Kidney capillary endothelial cell (primary cell): ENCODE results near the gene UQCRH.
A peak's percentile ranks its signal among the peaks of the same experiment; 100 is the strongest.
"Not testable (repeated sequence)": the region's sequence is repeated elsewhere in the genome, so short reads cannot be mapped to it uniquely, and the experiment has no call there.

Experiments
- DNase-seq: peaks from one replicate; pipeline ENCODE4 v3.0.0-alpha.2; 2018; ENCODE audit warnings: low spot score

Gene UQCRH

DNA sequence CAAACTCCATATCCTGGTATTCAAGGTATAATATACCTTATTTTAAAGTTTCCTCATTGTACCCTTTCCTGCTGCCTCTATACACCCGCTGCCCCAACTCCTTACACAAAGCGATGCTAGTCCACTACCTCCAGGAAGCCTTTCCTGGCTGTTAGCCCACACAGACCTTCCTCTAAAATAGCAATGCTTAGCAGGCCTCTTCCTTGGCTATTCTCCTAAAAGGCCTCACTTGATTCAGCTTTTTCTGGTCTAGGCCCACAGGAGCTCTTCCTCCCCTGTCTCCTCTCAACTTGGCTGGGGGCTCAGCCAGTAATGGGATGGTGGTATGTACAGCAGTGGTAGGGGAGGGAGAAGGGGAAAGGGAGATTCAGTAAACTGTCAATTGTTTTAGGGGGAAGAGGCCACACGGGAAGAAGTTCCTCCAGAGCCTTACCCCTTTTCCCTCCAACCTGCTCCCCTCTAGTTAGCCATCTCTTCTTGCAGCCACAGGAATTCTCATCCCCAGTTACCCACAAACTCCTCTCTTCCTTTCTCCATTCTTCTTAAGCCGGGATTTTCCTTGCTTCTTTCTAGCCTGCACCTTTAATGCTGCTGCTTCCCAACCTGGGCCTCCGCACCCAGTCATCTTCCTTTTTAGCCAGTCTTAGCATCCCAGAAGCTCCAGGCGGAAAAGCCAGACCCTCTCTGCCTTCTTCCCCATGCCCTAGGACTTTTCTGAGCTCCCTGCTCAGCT, 2.7 kb upstream of the UQCRH start:
- DNase-seq, result peak; percentile 22

GRCh38 chr1:46301406-46301807, 2.1 kb upstream of the UQCRH start:
- DNase-seq, result peak; percentile 17

DNA sequence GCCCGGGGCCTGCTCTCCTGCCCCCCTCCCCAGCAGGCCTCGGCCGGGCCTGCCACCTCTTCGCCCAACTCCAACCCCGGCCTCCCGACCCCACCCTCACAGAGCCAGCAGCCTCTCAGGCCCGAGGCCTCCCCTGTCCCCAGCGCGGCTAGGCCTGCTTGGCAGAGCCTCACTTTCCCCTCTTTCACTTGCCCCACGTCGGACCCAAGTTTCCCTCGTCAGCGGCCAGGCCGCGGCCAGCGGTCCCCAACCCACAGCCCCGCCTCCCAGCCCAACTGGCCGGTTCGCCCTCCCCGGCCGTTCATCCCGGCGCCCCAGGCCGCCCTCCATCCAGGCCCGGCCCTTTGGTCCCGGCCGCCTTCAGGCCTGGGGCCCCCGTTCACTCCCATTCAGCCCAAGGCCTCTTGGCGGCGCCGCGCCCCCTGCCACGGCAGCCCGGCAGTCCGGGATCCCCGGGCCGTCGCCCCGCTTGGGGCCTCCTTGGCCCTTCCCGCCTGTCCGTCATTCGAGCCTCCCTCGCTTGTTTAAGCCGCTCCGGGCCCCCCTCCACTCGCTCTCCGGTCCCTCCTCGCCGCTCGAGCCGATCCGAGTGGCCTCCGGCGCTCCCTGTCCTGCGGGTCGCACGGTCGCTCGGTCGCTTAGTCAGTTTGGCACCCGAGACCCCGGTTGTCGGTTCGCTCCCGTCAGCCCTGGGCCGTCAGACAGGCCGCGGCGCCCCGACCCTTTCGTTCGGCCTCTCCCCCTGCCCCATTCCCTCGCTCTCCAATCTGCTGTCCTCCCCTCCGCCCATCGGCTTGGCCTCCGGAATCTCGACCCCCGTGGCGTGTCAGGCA, 1.5 kb upstream of the UQCRH start:
- peak; percentile 16 for DNase-seq

DNA sequence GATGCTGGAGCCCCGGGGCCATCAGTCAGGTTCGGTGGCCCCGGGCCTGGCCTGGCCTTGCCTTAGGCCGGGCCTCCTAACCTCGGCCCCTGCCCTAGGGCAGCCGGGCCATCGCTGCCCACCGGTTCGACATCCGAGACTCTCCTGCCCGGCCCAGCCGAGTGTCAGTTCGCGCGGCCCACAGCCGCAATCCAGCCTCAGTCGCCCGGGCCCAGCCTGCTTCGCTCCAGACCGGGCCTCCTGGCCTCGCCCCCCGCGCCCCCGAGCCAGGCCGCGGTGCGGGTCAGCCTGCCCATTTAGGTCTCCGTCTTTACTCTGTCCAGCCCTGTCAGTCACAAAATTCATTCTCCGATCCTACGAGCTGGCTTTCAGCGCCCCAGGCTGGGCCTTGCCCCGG, 859 bp upstream of the UQCRH start:
- DNase-seq, result no peak

DNA sequence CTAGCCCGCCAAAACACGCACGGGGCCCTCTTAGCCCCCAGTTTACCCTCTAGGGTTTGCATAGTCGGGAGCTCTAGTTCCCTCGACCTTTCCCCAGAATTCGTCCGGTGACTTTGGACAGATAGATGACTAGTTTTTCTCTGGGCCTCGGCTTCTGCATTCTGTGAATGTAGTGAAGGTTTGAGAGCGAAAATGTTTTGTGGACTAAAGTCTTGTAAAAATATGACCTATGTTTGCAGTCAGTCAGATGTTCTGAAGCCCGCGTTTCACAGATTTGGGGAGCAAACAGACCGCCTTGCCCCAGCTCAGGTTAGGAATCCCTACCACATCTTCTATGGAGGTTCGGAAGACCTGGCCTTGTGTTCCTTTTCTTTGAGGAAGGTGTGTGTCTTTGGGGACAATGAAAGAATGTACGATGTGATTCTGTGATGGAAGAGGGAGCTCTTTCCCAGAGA, 401 bp downstream of the UQCRH start:
- peak; percentile 19 for DNase-seq

GRCh38 chr1:46306159-46306530, 2.6 kb downstream of the UQCRH start:
- no peak for DNase-seq

- DNase-seq, result no peak
Observed at GRCh38 chr1:46309401-46310159, 6.1 kb downstream of the UQCRH start.

DNA sequence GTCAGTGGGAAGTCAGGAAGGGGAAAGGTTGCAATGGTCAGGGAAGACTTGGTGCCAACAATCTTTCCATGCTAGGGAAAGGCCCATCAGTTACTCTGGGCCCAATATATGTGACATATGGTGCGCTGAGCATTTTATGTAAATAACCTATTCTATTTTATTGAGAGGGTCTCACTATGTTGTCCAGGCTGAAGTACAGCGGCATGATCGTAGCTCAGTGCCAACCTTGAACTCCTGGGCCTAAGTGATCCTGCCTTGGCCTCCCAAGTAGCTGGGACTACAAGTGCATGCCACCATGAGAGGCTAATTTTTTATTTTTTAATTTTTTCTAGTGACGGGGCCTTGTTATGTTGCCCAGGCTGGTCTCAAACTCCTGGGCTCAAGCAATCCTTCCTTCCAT, 6.8 kb downstream of the UQCRH start:
- no peak for DNase-seq

DNA sequence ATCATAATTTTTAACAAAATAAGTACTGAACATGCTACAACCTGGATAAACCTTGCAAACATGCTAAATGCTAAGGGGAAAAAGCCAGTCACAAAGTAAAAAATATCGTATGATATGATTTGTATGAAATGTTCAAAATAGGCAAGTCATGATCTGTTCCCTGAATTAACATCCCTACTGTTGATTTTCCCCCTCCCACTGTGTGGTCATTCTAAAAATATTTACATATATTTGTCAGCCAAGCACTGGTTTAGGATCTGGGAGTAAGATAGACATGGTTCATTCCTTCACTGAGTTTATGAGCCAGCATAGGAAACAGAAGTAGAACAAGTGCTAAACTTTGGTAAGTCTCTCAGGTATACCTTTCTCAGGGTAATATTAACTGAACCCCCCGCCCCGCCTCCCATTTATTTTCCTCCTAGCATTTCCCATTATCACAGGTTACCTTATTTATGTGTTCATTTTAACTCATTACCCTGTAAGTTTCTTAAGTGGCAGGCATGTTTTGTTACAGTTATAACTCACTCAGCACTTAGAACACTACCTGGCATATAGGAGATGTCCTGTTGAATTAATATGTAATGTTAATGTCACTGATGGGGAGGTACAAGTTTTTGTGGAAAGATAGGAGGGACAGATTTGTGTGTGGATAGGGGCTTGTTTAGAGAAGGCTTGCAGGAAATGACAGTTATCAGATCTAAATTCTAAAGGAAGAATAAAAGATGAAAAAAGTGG, 12.3 kb downstream of the UQCRH start:
- DNase-seq, result no peak

DNA sequence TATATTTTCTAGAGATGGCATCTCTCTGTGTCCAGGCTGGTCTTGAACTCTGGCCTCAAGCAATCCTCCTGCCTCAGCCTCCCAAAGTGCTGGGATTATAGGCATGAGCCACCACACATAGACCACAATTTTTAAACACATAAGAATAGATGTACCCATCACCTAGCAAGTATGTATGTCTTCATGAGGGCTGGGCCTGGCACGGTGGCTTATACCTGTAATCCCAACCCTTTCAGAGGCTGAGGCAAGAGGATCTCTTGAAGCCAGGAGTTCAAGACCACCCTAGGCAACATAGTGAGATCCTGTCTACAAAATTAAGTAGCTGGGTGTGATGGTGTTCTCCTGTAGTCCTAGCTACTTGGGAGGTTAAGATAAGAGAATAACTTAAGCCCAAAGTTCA, 13.8 kb downstream of the UQCRH start:
- no peak for DNase-seq

GRCh38 chr1:46319301-46319700, 15.8 kb downstream of the UQCRH start:
- not testable (repeated sequence) for DNase-seq

- not testable (repeated sequence) for DNase-seq
Observed at GRCh38 chr1:46319960-46320914, 16.7 kb downstream of the UQCRH start.

DNA sequence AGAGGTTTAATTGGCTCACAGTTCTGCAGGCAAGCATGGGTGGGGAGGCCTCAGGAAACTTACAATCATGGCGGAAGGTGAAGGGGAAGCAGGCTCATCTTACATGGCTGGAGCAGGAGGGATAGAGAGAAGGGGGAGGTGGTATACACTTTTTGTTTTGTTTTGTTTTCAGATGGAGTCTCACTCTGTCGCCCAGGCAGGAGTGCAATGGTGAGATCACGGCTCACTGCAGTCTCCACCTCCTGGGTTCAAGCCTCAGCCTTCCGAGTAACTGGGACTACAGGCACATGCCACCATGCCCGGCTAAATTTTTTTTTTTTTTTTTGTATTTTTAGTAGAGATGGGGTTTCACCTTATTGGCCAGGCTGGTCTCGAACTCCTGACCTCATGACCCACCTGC, 18.7 kb downstream of the UQCRH start:
- DNase-seq, result not testable (repeated sequence)

GRCh38 chr1:46325285-46326076, 22.0 kb downstream of the UQCRH start:
- DNase-seq, result not testable (repeated sequence)

DNA sequence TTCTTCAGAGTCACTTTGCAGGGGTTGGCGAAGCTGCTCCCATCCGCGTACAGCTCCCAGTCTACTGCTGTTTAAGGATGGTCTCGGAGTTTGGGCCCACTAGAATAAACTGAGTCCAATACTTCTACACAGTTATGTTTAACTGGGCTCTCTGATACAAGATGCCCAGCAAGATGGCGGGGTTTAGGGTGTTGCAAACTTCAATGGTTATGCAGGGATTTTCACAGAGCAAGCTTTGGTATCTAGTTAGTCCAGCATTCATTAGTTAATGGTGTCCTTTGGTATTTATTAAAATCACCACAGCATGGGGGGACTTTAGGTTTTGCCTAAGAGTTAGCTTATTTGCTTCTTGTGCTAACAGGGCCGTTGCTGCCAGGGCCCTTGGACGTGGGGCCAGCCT, 24.7 kb downstream of the UQCRH start:
- not testable (repeated sequence) for DNase-seq

DNA sequence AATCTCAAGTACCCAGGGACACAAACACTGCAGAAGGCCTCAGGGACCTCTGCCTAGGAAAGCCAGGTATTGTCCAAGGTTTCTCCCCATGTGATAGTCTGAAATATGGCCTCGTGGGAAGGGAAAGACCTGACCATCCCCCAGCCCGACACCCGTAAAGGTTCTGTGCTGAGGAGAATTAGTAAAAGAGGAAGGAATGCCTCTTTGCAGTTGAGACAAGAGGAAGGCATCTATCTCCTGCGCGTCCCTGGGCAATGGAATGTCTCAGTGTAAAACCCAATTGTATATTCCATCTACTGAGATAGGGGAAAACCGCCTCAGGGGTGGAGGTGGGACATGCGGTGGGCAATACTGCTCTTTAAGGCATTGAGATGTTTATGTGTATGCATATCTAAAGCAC, 26.3 kb downstream of the UQCRH start:
- DNase-seq, result not testable (repeated sequence)

- not testable (repeated sequence) for DNase-seq
Observed at GRCh38 chr1:46330381-46330780, 26.9 kb downstream of the UQCRH start.

DNA sequence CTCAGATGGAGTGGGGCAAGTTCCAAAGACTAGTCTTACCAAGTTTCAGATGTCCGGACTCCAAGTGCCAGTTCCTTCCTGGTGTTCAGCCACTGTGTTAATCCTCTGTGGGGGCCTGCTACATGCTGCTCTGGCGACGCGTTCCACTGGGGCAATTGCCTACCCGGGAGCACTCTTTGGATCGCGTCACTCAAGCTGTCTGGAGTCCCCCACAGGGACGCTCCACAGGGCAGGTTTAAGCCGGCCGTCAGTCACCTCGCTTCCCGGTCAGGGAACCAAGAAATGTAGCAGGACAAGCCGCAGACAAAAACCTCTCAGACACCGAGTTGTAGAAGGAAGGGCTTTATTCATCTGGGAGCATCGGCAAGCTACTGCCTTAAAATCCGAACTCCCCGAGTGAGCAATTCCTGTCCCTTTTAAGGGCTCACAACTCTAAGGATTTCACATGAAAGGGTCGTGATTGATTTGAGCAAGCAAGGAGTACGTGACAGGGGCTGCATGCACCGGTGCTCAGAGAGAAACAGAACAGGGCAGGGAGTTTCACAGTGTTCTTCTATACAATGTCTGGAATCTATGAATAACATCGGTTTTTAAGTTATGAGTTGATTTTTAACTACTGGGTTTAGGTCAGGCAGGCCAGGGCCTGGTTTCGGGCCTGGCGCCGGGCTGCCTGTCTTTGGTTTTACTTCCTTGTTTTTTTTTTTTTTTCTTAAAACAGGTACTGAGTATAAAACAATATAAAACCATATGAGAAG, 28.5 kb downstream of the UQCRH start:
- not testable (repeated sequence) for DNase-seq
